ENCODE results near the gene IL17RB.
A peak's percentile ranks its signal among the peaks of the same experiment; 100 is the strongest.

IL17RB gene

GRCh38 chr3:53865732-53866499, 19.5 kb downstream of the IL17RB start:
- no peak for DNase-seq

GRCh38 chr3:53880396-53881345, 34.3 kb downstream of the IL17RB start:
- no peak for DNase-seq

DNA sequence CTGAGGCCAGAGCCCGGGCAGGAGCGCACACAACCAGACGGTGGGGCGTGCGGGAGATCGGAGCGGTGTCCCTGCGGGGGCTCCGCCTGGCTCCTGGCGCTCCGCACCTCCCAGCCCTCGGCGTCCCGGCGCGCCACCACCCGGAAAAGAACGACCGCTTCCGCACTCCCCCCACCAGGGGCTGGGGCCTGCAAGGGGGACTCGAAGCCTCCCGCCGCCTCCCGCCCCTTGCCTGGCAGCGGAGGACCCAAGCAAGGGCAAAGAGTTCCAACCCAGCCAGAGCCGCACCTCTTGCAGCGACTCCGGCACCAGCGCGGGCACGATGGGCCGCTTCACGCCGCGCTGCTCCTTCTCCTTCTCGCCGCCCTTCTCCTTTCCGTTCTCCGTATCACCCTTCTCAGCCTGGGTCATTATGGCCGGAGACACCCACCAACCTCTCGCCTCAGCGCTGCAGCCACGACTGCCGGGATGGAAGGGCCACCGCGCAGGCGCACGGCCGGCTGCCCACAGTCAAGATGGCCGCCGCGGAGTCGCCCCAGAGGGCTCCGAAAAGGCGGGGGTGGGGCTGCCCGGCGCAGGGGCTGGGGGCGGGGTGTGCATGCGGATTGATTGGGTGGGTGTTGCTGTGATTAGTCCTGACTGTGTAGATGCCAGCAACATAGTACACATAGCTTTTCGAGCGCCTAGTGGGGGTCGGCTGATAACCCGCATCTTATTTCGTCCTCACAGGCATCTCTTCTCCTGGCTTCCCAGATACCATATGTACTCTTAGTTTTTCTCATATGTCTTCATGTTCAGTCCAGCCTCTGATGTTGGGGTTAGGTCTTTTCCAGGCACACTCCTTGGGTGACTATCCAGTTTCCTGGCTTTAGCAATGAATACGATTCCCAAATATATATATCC, 35.6 kb downstream of the IL17RB start, which contains the start of gene ACTR8:
Gene ACTR8 (minus strand): TSS at position 462 of the 903 bp plus-strand sequence. CDS start 51 bp downstream, at position 411.
- DNase-seq: peak; percentile 82

DNA sequence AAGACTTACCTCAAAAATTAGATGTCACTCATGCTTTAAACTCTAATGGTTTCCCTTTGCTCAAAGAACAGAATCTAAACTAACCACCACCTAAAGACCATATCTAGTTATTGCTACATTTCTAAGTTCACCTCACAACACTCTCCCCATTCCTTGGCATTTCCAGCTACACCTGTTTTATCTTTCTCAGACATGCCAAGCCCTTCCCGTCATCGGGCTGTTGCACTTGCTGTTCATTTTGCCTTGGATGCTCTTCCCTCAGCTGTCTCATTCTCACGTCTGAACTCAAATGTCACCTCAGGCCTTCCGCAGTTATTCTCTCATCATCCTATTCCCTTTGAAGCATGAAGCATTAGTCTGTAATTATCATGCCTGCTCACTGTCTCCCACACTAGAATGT, 36.6 kb downstream of the IL17RB start:
- no peak for DNase-seq

DNA sequence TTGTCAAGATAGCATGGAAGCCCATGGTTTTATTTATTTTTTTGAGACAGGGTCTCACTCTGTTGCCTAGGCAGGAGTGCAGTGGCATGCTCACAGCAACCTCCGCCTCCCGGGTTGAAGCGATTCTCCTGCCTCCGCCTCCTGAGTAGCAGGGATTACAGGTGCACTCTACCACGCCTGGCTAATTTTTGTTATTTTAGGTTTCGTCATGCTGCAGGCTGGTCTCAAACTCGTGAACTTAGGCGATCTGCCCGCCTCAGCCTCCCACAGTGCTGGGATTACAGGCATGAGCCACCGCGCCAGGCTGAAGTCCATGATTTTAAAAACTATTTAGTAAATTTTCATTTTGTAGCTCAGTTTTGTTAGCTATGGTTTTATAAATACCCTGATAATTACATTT, 38.3 kb downstream of the IL17RB start:
- no peak for DNase-seq

DNA sequence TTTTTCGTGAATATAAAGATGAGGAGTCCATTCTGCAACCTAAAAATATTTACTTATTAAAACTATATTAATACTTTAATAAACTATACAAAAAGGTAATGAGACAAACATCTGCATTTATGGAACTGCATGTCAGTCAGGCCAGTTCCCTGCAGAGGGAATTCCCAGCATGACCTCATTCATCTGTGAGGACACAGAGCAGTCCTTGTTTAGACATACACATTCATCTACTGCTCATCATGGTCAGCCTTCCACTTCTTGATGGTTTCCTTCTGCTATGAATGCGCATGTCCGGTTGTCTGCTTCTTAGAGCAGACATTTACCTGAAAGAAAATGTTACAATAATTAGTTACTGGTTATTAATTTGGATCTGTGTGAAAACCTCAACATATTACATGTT, 38.9 kb downstream of the IL17RB start:
- no peak for DNase-seq

- no peak for DNase-seq
These were observed 41.1 kb downstream of the IL17RB start for GRCh38 chr3:53887446-53887845.

DNA sequence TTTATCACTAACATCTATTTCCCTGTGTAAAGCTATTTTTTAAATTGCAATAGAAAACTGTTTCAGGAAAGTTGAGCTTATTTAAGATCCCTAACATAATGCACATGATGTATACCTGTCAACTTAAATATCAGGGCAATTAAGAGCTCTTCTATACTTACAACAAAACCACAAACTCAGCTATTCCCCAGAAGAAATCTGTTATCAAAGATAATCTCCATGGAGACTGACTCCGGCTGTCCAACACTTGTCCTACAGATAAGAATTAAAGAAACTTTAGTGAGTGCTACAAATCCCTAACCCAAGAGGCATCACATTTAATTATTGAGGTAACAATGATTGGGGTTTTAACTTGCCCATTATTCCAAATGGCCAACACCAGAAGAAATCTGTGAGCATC, 41.9 kb downstream of the IL17RB start:
- no peak for DNase-seq

DNA sequence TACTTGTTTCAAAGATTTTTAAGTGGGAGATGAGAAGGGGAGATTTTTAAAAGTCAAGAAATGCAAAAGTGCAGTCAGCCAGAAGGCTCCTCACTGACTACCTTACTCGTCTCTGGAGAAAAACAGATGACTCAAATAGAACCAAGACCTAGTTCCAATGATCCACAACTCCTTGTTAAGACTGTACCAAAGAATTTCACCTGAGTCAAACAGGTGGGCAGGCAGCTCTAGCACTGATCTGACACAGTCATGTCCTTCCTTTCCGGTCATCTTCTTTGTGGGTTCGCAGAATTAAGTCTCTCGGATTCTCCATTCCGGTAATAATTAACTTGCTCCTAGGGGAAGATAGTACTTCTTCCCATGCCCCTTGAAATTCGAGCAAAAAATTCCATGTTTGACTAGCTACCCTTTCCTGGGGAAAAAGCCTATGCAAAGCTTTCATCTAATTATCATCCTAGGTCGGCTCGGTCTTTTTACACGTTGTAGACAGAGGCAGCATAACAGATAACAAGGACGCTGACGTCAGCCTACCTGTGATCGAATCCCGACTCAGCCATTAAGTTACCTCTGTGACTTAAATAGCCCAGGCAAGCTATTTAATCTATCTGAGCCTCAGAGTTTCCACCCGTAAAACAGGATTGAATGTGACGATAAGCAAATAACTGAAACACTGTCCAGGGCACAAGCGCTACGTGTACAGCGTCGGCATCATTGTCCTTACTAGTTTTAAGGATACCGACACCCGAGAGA, 44.5 kb downstream of the IL17RB start:
- peak; percentile 33 for DNase-seq

- peak; percentile 95 for DNase-seq
These were observed 45.3 kb downstream of the IL17RB start, which contains the start of gene SELENOK for GRCh38 chr3:53891497-53892285. TSS of gene SELENOK (minus strand) at chr3:53891859.

GRCh38 chr3:53892286-53892637, 45.9 kb downstream of the IL17RB start:
- no peak for DNase-seq

DNA sequence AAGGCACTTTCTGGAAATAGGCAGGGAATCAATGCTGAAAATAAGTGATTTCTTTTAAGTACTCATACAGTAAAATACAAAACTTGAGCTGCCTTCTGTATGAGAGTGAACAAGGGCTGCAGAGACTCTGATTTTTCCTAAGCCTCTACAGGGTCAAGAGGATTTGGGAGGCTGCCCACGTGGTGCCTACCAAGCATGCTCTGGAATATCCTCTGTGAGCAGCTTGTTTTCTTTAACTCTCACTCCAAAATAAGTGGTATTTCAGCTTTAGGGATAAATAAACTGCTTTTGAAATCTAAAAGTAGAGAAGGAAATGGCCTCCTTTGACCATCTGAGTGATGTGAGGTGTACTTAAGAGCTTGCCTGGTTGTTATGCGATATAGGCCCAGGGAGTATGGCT, 53.4 kb downstream of the IL17RB start:
- no peak for DNase-seq

- DNase-seq: no peak
These were observed 54.4 kb downstream of the IL17RB start for GRCh38 chr3:53900666-53901331.

DNA sequence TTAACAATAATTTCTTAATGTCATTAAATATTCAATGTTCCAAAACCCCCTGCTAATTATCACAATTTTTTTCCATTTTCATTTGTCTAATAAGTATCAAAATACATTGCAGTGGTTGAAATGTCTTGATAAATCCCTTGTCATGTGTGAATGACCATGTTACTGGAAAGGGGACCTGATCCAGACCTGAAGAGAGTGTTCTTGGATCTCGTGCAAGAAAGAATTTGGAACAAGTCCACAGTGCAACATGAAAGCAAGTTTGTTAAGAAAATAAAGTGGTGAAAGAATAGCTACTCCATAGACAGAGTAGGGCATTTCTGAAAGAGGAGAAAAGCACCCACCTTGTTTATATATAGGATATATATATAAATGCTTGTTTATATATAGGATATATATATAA, 55.7 kb downstream of the IL17RB start:
- no peak for DNase-seq

- DNase-seq: no peak
These were observed 56.3 kb downstream of the IL17RB start for GRCh38 chr3:53902711-53903110.

DNA sequence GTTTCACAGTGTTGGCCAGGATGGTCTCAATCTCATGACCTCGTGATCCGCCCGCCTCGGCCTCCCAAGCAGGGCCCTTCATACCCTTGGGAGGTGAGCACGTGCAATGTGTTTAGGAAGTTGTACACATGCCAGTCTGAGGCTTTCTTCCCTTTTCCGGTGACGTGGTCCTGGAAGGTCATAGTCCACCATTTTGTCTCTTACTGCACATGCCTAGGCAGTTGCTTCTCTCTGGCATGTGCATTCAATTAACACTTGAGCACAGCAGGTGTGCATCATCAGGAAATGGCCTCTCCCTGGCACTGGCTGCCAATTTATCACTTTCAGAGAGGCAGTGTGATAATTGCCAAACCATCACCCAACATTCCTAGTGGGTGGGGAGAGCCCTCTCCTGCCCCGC, 67.0 kb downstream of the IL17RB start:
- DNase-seq: no peak

All from activated T-cell treated with anti-CD3 and anti-CD28 coated beads for 4 hours (primary cell).